Activated CD4-positive, alpha-beta memory T cell treated with anti-CD3 and anti-CD28 coated beads for 36 hours (primary cell): ENCODE results near the gene CDKN2B-AS1. TPM values are rescaled to one million over a fixed set of nuclear protein-coding genes. Genes with fewer than 3 reads are reported as not detected.

Experiments used
- CTCF ChIA-PET: fragments of 350-600 bp; sonication (Branson Sonifier 250); formaldehyde crosslinking; loops from one replicate; lab custom pipeline; 2021; ENCODE audit warnings: antibody characterized with exemption, inconsistent platforms; lab: Charles Lee
- POLR2A ChIA-PET: fragments of 350-600 bp; sonication (Branson Sonifier 250); formaldehyde crosslinking; loops from one replicate; lab custom pipeline; 2021; ENCODE audit warnings: antibody characterized with exemption; lab: Charles Lee
- DNase-seq: peaks from one replicate; pipeline ENCODE4 v3.0.0-alpha.2; 2020
- H3K27ac Mint-ChIP-seq: one replicate; pipeline ENCODE4 v1.8.0; 2021; ENCODE audit warnings: mixed read lengths
- H3K27me3 Mint-ChIP-seq: one replicate; pipeline ENCODE4 v1.8.0; 2021; ENCODE audit warnings: mixed read lengths
- H3K36me3 Mint-ChIP-seq: one replicate; pipeline ENCODE4 v1.8.0; 2021; ENCODE audit warnings: mixed read lengths
- H3K4me1 Mint-ChIP-seq: one replicate; pipeline ENCODE4 v1.8.0; 2021; ENCODE audit warnings: low read depth, mixed read lengths
- H3K4me3 Mint-ChIP-seq: one replicate; pipeline ENCODE4 v1.8.0; 2021; ENCODE audit warnings: mild to moderate bottlenecking, mixed read lengths
- H3K9me3 Mint-ChIP-seq: one replicate; pipeline ENCODE4 v1.8.0; 2021; ENCODE audit warnings: mixed read lengths
- intact Hi-C: fragments of 100-400 bp; cut with micrococcal nuclease; formaldehyde crosslinking; loops from one replicate; pipeline ENCODE4 v1.15.1; 2023
- total RNA-seq, 2 experiments: library from RNA; stranded (reverse); gene quantifications; one replicate each; pipeline ENCODE4 v1.2.3, GENCODE V29; 2021

CDKN2B-AS1 gene
- total RNA-seq, 2 experiments from 2014 or later, result 0.59 to 0.87 TPM

- H3K27me3 Mint-ChIP-seq, result peaks cover 18% of the 10 kb centered on the region
- H3K4me3 Mint-ChIP-seq, result peak overlapping the region; percentile 86
These were observed 1.2 kb downstream of the CDKN2B-AS1 start for GRCh38 chr9:21995666-21996398.

GRCh38 chr9:21996438-21996837 lies 1.8 kb downstream of the CDKN2B-AS1 start:
- no peak for DNase-seq
- ChIA-PET CTCF (interaction anchor here (0.7 to 11.0 kb wide), 3 partner anchors 9 to 183 kb away, joined by 3 to 88 read pairs (median 4); partner anchors contain the start of gene CDKN2B), POLR2A (no interaction called here)
- Mint-ChIP-seq H3K4me3 (peak overlapping the region; percentile 86), H3K27me3 (peaks cover 22% of the 10 kb centered on the region), H3K27ac (no peak overlapping the region), H3K36me3 (no peaks in the 10 kb centered on the region), H3K4me1 (peaks cover 11% of the 10 kb centered on the region), H3K9me3 (no peaks in the 10 kb centered on the region)
- intact Hi-C loops, result loop anchor here (5.0 kb wide), 1 partner anchor 41 kb away; no protein-coding TSS in a partner anchor

More at GRCh38 chr9:21995666-21996398, 1.2 kb downstream of the CDKN2B-AS1 start:
- Mint-ChIP-seq H3K4me1 (peaks cover 11% of the 10 kb centered on the region), H3K36me3 (no peaks in the 10 kb centered on the region), H3K9me3 (no peaks in the 10 kb centered on the region), H3K27ac (peak overlapping the region; percentile 44)
- ChIA-PET CTCF (interaction anchor here (0.7 to 11.0 kb wide), 7 partner anchors 9 to 186 kb away, joined by 3 to 88 read pairs (median 4); partner anchors contain the start of gene CDKN2B), POLR2A (interaction anchor here (1.5 kb wide), 1 partner anchor 9 kb away, joined by 5 read pairs; no protein-coding TSS in a partner anchor)
- DNase-seq, result peak; percentile 28
- intact Hi-C loops, result loop anchor here (2.0 to 5.0 kb wide), 2 partner anchors 31 to 41 kb away; no protein-coding TSS in a partner anchor

GRCh38 chr9:21996858-21997257 lies 2.3 kb downstream of the CDKN2B-AS1 start:
- Mint-ChIP-seq H3K36me3 (no peaks in the 10 kb centered on the region), H3K9me3 (no peaks in the 10 kb centered on the region), H3K27me3 (peaks cover 24% of the 10 kb centered on the region), H3K27ac (no peak overlapping the region), H3K4me3 (no peak overlapping the region), H3K4me1 (peaks cover 11% of the 10 kb centered on the region)
- ChIA-PET POLR2A (no interaction called here), CTCF (interaction anchor here (1.1 to 11.0 kb wide), 2 partner anchors 10 to 13 kb away, joined by 4 to 88 read pairs; partner anchors contain the start of gene CDKN2B)
- DNase-seq, result no peak
- intact Hi-C loops, result loop anchor here (5.0 kb wide), 1 partner anchor 40 kb away; no protein-coding TSS in a partner anchor

GRCh38 chr9:21997480-21997879 lies 2.9 kb downstream of the CDKN2B-AS1 start:
- H3K4me3 Mint-ChIP-seq, result no peak overlapping the region
- DNase-seq, result no peak
- intact Hi-C loops, result loop anchor here (5.0 kb wide), 1 partner anchor 40 kb away; no protein-coding TSS in a partner anchor
- no peaks in the 10 kb centered on the region for H3K9me3 Mint-ChIP-seq
- no peak overlapping the region for H3K27ac Mint-ChIP-seq
- ChIA-PET CTCF (interaction anchor here (11.0 kb wide), 1 partner anchor 12 kb away, joined by 88 read pairs; the partner anchor contains the start of gene CDKN2B), POLR2A (no interaction called here)
- H3K36me3 Mint-ChIP-seq, result no peaks in the 10 kb centered on the region
- H3K27me3 Mint-ChIP-seq, result peaks cover 24% of the 10 kb centered on the region
- peaks cover 11% of the 10 kb centered on the region for H3K4me1 Mint-ChIP-seq

GRCh38 chr9:21998026-21998425 lies 3.4 kb downstream of the CDKN2B-AS1 start:
- H3K36me3 Mint-ChIP-seq, result no peaks in the 10 kb centered on the region
- ChIA-PET POLR2A (no interaction called here), CTCF (interaction anchor here (11.0 kb wide), 1 partner anchor 11 kb away, joined by 88 read pairs; the partner anchor contains the start of gene CDKN2B)
- H3K9me3 Mint-ChIP-seq, result no peaks in the 10 kb centered on the region
- no peak overlapping the region for H3K4me3 Mint-ChIP-seq
- no peak overlapping the region for H3K27ac Mint-ChIP-seq
- peaks cover 26% of the 10 kb centered on the region for H3K27me3 Mint-ChIP-seq
- intact Hi-C loops, result loop anchor here (5.0 kb wide), 1 partner anchor 39 kb away; no protein-coding TSS in a partner anchor
- no peak for DNase-seq
- H3K4me1 Mint-ChIP-seq, result peaks cover 10% of the 10 kb centered on the region

- Mint-ChIP-seq H3K9me3 (no peaks in the 10 kb centered on the region), H3K4me3 (no peak overlapping the region), H3K36me3 (no peaks in the 10 kb centered on the region), H3K27ac (no peak overlapping the region), H3K4me1 (peaks cover 11% of the 10 kb centered on the region), H3K27me3 (peaks cover 50% of the 10 kb centered on the region)
- intact Hi-C loops, result no loop called here
- CTCF ChIA-PET, result interaction anchor here (1.0 kb wide), 1 partner anchor 188 kb away, joined by 5 read pairs; no protein-coding TSS in a partner anchor
- POLR2A ChIA-PET, result no interaction called here
- DNase-seq, result no peak
These were observed 7.4 kb downstream of the CDKN2B-AS1 start for GRCh38 chr9:22002038-22002437.

- ChIA-PET POLR2A (no interaction called here), CTCF (no interaction called here)
- Mint-ChIP-seq H3K9me3 (no peaks in the 10 kb centered on the region), H3K27me3 (peaks cover 57% of the 10 kb centered on the region), H3K27ac (no peak overlapping the region), H3K4me1 (peaks cover 20% of the 10 kb centered on the region), H3K36me3 (no peaks in the 10 kb centered on the region), H3K4me3 (peak overlapping the region; percentile 5)
- DNase-seq, result peak; percentile 25
- intact Hi-C loops, result loop anchor here (1.0 to 5.0 kb wide), 3 partner anchors 31 to 237 kb away; no protein-coding TSS in a partner anchor
These were observed 10.6 kb downstream of the CDKN2B-AS1 start for GRCh38 chr9:22005021-22005701.

GRCh38 chr9:22005702-22006606 lies 11.4 kb downstream of the CDKN2B-AS1 start:
- peaks cover 60% of the 10 kb centered on the region for H3K27me3 Mint-ChIP-seq
- H3K4me3 Mint-ChIP-seq, result peak overlapping the region; percentile 5
- POLR2A ChIA-PET, result interaction anchor here (1.2 kb wide), 1 partner anchor 11 kb away, joined by 3 read pairs; the partner anchor contains the start of genes CDKN2A and CDKN2B-AS1
- no peaks in the 10 kb centered on the region for H3K9me3 Mint-ChIP-seq
- CTCF ChIA-PET, result interaction anchor here (3.4 to 6.0 kb wide), 3 partner anchors 36 to 193 kb away, joined by 45 to 118 read pairs (median 47); no protein-coding TSS in a partner anchor
- no peak overlapping the region for H3K27ac Mint-ChIP-seq
- peaks cover 24% of the 10 kb centered on the region for H3K4me1 Mint-ChIP-seq
- intact Hi-C loops, result loop anchor here (1.0 to 5.0 kb wide), 3 partner anchors 32 to 236 kb away; no protein-coding TSS in a partner anchor
- H3K36me3 Mint-ChIP-seq, result no peaks in the 10 kb centered on the region
- no peak for DNase-seq

GRCh38 chr9:22008384-22008716 lies 13.8 kb downstream of the CDKN2B-AS1 start:
- intact Hi-C loops, result loop anchor here (1.0 to 5.0 kb wide), 5 partner anchors 14 to 234 kb away; partner anchors contain the start of genes CDKN2A and CDKN2B-AS1
- Mint-ChIP-seq H3K27ac (no peak overlapping the region), H3K9me3 (no peaks in the 10 kb centered on the region)

GRCh38 chr9:22008717-22009505 lies 14.3 kb downstream of the CDKN2B-AS1 start, which contains the start of gene CDKN2B:
CDKN2B (minus strand) TSS chr9:22009305; CDS start chr9:22008953, 352 bp downstream.
- Mint-ChIP-seq H3K4me1 (peaks cover 24% of the 10 kb centered on the region), H3K36me3 (no peaks in the 10 kb centered on the region), H3K27me3 (peaks cover 54% of the 10 kb centered on the region), H3K4me3 (peak within 1 kb of the TSS; percentile 81), H3K9me3 (no peaks in the 10 kb centered on the region), H3K27ac (no peak within 1 kb of the TSS)
- DNase-seq, result peak; percentile 84
- ChIA-PET POLR2A (interaction anchor here (0.7 to 1.1 kb wide), 2 partner anchors 28 to 196 kb away, joined by 3 to 4 read pairs; no protein-coding TSS in a partner anchor), CTCF (interaction anchor here (0.6 to 6.0 kb wide), 56 partner anchors 10 to 756 kb away, joined by 3 to 118 read pairs (median 5); partner anchors contain the start of genes CDKN2A, CDKN2B-AS1 and MTAP)
- intact Hi-C loops, result loop anchor here (1.0 to 5.0 kb wide), 6 partner anchors 15 to 233 kb away; partner anchors contain the start of genes CDKN2A and CDKN2B-AS1

More at GRCh38 chr9:22008384-22008716, 13.8 kb downstream of the CDKN2B-AS1 start:
- CTCF ChIA-PET, result interaction anchor here (0.6 to 6.0 kb wide), 52 partner anchors 10 to 667 kb away, joined by 3 to 118 read pairs (median 6); partner anchors contain the start of genes CDKN2A, CDKN2B-AS1 and MTAP
- no peak for DNase-seq
- H3K36me3 Mint-ChIP-seq, result no peaks in the 10 kb centered on the region
- H3K4me3 Mint-ChIP-seq, result peak overlapping the region; percentile 66
- POLR2A ChIA-PET, result no interaction called here
- H3K4me1 Mint-ChIP-seq, result peaks cover 24% of the 10 kb centered on the region
- H3K27me3 Mint-ChIP-seq, result peaks cover 55% of the 10 kb centered on the region
